Gastrocnemius medialis (tissue), 4 donors: ENCODE results near the gene PEX16. TPM values are rescaled to one million over a fixed set of nuclear protein-coding genes. Genes with fewer than 3 reads are reported as not detected.

Experiments
- ATAC-seq, 2 donors: fragments of 150-250 bp; one replicate each; pipeline ENCODE4 v1.9.1; 2016
- DNase-seq, 2 donors: peaks; one replicate each; pipeline ENCODE4 v3.0.0-alpha.2; 2019
- H3K27ac ChIP-seq, 4 donors: fragments of 200-600 bp; sonication (generic); 1 replicate in 1 of 4; 2 replicates in 3 of 4; pipeline ENCODE4 v1.5.1; 2016 to 2018; ENCODE audit warnings: mild to moderate bottlenecking in 2 of 4, moderate library complexity in 1 of 4
- H3K27me3 ChIP-seq, 3 donors: fragments of 200-600 bp; sonication (generic) in 2 of 3; 1 replicate in 1 of 3; 2 replicates in 2 of 3; pipeline versions ENCODE4 v1.5.1 to v1.6.0; 2016 to 2019; ENCODE audit warnings: mild to moderate bottlenecking in 1 of 3, moderate library complexity in 1 of 3
- H3K36me3 ChIP-seq, 2 donors: fragments of 200-600 bp; sonication (generic) in 1 of 2; one replicate each; pipeline ENCODE4 v1.5.1; 2017 to 2018
- H3K4me1 ChIP-seq, 2 donors: fragments of 200-600 bp; sonication (generic) in 1 of 2; one replicate each; pipeline ENCODE4 v1.5.1; 2016 to 2017; ENCODE audit warnings: mild to moderate bottlenecking in 2 of 2
- H3K4me3 ChIP-seq, 4 donors: fragments of 200-600 bp; sonication (generic) in 3 of 4; 1 replicate in 1 of 4; 2 replicates in 3 of 4; pipeline ENCODE4 v1.5.1; 2016 to 2019; ENCODE audit warnings: mild to moderate bottlenecking in 2 of 4
- H3K9me3 ChIP-seq, 3 donors: fragments of 200-600 bp; sonication (generic) in 2 of 3; 1 replicate in 1 of 3; 2 replicates in 2 of 3; pipeline ENCODE4 v1.5.1; 2016 to 2019
- POLR2A ChIP-seq, 2 donors: fragments of 450-650 bp; IDR thresholded peaks; one replicate each; pipeline ENCODE4 v1.6.1; 2017; ENCODE audit warnings: antibody characterized with exemption in 2 of 2, mild to moderate bottlenecking in 2 of 2, moderate library complexity in 2 of 2
- in situ Hi-C, 4 donors: fragments of 200-750 bp; cut with MboI; loops; one replicate each; pipeline versions ENCODE4 v1.15.0 to v1.8.0; 2017; ENCODE audit warnings: low sequenced_read_pairs in 4 of 4
- intact Hi-C: fragments of 100-400 bp; cut with DNase I; formaldehyde crosslinking; loops from one replicate; pipeline ENCODE4 v1.15.1; 2023; ENCODE audit warnings: low total_unique reads
- total RNA-seq, 4 donors: library from RNA; depleted of rRNA; stranded (reverse); fragments of >200 nt; gene quantifications; one replicate each; pipeline versions ENCODE4 v1.1.0 to v1.2.3, GENCODE V29; 2016
- TF ChIP-seq, protein P1 (sequence below), 5 experiments: fragments of 450-650 bp in 3 of 5; fragments of 200-600 bp in 2 of 5; sonication (generic) in 2 of 5; IDR thresholded peaks in 4 of 5; conservative IDR thresholded peaks in 1 of 5; 1 replicate in 4 of 5; 2 replicates in 1 of 5; pipeline ENCODE4 v1.5.1; 2016 to 2019; ENCODE audit warnings: antibody characterized with exemption in 5 of 5, mild to moderate bottlenecking in 3 of 5, moderate library complexity in 3 of 5

Gene PEX16
- total RNA-seq, 4 donors from 2014 or later: 18.5 to 27.2 (median 20.5) TPM

GRCh38 chr11:45895553-45896259, 22.0 kb downstream of the PEX16 start:
- Histone ChIP-seq H3K27me3 (peaks cover 0 to 15% (median 8%) of the 10 kb centered on the region in 3 donors), H3K27ac (no peak overlapping the region), H3K9me3 (no peaks in the 10 kb centered on the region), H3K4me3 (no peak overlapping the region), H3K36me3 (no peaks in the 10 kb centered on the region), H3K4me1 (peaks cover 0 to 11% of the 10 kb centered on the region in 2 donors)
- in situ Hi-C loops (no loop called here), intact Hi-C loops (no loop called here)
- ATAC-seq (no peak), DNase-seq (no peak)
- no peak for TF ChIP-seq POLR2A (IDR thresholded peaks at IDR 0.05)
- TF ChIP-seq, protein P1, sequence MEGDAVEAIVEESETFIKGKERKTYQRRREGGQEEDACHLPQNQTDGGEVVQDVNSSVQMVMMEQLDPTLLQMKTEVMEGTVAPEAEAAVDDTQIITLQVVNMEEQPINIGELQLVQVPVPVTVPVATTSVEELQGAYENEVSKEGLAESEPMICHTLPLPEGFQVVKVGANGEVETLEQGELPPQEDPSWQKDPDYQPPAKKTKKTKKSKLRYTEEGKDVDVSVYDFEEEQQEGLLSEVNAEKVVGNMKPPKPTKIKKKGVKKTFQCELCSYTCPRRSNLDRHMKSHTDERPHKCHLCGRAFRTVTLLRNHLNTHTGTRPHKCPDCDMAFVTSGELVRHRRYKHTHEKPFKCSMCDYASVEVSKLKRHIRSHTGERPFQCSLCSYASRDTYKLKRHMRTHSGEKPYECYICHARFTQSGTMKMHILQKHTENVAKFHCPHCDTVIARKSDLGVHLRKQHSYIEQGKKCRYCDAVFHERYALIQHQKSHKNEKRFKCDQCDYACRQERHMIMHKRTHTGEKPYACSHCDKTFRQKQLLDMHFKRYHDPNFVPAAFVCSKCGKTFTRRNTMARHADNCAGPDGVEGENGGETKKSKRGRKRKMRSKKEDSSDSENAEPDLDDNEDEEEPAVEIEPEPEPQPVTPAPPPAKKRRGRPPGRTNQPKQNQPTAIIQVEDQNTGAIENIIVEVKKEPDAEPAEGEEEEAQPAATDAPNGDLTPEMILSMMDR (IDR thresholded peaks at IDR 0.05 in 4 of 5, conservative IDR thresholded peaks at IDR 0.05 in 1 of 5): no peak

GRCh38 chr11:45894555-45895247, 23.0 kb downstream of the PEX16 start:
- Histone ChIP-seq H3K27ac (no peak overlapping the region), H3K36me3 (no peaks in the 10 kb centered on the region), H3K4me1 (peaks cover 0 to 10% of the 10 kb centered on the region in 2 donors), H3K4me3 (no peak overlapping the region), H3K9me3 (no peaks in the 10 kb centered on the region), H3K27me3 (peaks cover 0 to 13% (median 8%) of the 10 kb centered on the region in 3 donors)
- no peak for ATAC-seq
- DNase-seq: no peak
- intact Hi-C loops: no loop called here
- in situ Hi-C loops: no loop called here
- no peak for TF ChIP-seq POLR2A (IDR thresholded peaks at IDR 0.05)
- TF ChIP-seq, protein P1 (IDR thresholded peaks at IDR 0.05 in 4 of 5, conservative IDR thresholded peaks at IDR 0.05 in 1 of 5): no peak

- no peak for DNase-seq
- in situ Hi-C loops: no loop called here
- H3K9me3 ChIP-seq: no peaks in the 10 kb centered on the region
- H3K36me3 ChIP-seq: no peaks in the 10 kb centered on the region
- no peak for ATAC-seq
- TF ChIP-seq, protein P1 (IDR thresholded peaks at IDR 0.05 in 4 of 5, conservative IDR thresholded peaks at IDR 0.05 in 1 of 5): no peak
- no peak for TF ChIP-seq POLR2A (IDR thresholded peaks at IDR 0.05)
- intact Hi-C loops: no loop called here
- H3K27me3 ChIP-seq: peaks cover 0 to under 1% (median 0%) of the 10 kb centered on the region in 3 donors
- H3K4me3 ChIP-seq: no peak overlapping the region
- H3K27ac ChIP-seq: no peak overlapping the region
- H3K4me1 ChIP-seq: no peaks in the 10 kb centered on the region
Observed at GRCh38 chr11:45892856-45893255, 24.8 kb downstream of the PEX16 start.

DNA sequence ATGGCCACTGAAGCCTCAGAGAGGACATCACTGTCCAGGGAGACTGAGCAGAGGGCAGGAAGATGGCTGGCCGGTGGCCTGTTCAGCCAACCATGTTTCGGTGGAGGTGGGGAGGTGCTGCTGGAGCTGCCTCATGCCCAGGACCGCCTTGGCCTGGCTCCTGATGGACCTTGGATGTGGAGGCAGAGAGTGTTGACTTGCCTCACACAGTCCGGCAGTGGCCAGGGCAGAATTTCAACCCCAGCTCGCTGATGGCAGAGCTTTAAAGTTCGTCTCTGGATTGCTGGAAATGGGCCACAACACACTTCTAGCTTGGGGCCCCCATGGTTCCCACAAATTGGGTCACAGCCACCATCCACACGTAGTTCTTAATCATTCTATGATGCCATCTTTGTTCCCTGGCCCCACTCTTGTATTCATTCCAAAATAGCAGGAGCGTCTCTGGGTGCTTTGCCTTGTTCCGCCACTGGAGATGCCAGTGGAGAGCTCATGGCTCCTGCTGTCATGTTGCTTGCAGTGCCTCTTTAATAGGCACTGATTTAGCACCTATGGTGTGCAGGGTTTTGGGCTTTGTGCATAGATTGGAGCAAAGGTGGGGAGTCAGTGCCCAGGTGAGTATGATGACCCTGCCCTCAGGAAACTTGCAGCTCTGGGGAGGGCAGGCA, 26.7 kb downstream of the PEX16 start:
- Histone ChIP-seq H3K27ac (no peak overlapping the region), H3K4me3 (no peak overlapping the region), H3K4me1 (peaks cover 0 to under 1% of the 10 kb centered on the region in 2 donors), H3K36me3 (no peaks in the 10 kb centered on the region), H3K9me3 (no peaks in the 10 kb centered on the region), H3K27me3 (no peaks in the 10 kb centered on the region)
- in situ Hi-C loops (no loop called here), intact Hi-C loops (no loop called here)
- DNase-seq (no peak), ATAC-seq (no peak)
- TF ChIP-seq, protein P1 (IDR thresholded peaks at IDR 0.05 in 4 of 5, conservative IDR thresholded peaks at IDR 0.05 in 1 of 5): no peak
- TF ChIP-seq POLR2A (IDR thresholded peaks at IDR 0.05): no peak
